Loucy (cell line): ENCODE measurements around the gene HAL.

Experiments
- EZH2phosphoT487 ChIP-seq: fragments of 200-600 bp; IDR thresholded peaks from 2 replicates; pipeline ENCODE4 v1.6.1; 2018; ENCODE audit warnings: antibody characterized with exemption, mild to moderate bottlenecking, moderate library complexity, borderline replicate concordance
- TF ChIP-seq, protein P1 (sequence below): fragments of 200-600 bp; sonication (generic); conservative IDR thresholded peaks from 2 replicates; pipeline ENCODE4 v1.5.1; 2014; ENCODE audit warnings: mild to moderate bottlenecking, antibody characterized with exemption, low read length

DNA sequence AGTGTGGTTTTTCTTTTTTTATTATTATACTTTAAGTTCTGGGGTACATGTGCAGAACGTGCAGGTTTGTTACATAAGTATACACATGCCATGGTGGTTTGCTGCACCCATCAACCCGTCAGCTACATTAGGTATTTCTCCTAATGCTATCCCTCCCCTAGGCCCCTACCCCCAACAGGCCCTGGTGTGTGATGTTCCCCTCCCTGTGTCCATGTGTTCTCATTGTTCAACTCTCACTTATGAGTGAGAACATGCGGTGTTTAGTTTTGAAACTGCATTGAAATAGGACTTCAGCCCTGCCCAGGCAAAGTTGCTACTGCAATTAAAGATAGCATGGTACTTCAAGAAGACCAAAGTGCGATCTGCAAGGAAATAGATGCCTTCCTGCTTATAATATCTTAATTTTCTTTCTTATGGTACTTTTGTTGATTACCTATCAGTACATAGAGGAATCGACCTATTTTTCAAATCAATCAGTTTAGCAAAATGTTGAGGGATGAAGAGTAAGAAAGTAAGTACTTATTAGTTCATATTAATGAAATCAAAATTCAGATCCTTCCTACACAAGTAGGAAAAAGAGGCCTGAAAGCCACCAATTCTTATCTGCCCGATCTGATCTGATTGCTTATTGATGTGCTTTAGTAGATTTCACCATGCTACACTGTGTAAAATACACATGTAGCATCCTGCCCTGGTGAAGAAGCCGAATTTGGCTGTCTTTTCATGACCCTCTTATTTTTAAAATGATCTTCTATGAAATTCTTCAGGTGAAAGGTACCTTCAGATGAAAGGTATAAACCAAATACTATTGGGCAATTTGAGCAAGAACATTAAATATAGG lies 37.6 kb upstream of the HAL start:
- TF ChIP-seq EZH2phosphoT487 = no peak
- TF ChIP-seq, protein P1, sequence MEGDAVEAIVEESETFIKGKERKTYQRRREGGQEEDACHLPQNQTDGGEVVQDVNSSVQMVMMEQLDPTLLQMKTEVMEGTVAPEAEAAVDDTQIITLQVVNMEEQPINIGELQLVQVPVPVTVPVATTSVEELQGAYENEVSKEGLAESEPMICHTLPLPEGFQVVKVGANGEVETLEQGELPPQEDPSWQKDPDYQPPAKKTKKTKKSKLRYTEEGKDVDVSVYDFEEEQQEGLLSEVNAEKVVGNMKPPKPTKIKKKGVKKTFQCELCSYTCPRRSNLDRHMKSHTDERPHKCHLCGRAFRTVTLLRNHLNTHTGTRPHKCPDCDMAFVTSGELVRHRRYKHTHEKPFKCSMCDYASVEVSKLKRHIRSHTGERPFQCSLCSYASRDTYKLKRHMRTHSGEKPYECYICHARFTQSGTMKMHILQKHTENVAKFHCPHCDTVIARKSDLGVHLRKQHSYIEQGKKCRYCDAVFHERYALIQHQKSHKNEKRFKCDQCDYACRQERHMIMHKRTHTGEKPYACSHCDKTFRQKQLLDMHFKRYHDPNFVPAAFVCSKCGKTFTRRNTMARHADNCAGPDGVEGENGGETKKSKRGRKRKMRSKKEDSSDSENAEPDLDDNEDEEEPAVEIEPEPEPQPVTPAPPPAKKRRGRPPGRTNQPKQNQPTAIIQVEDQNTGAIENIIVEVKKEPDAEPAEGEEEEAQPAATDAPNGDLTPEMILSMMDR = no peak
